Panc1 (cell line): ENCODE data around the gene RYR3. TPM values are rescaled to one million over a fixed set of nuclear protein-coding genes. Genes with fewer than 3 reads are reported as not detected.

Source experiments
- ATAC-seq: fragments of 200-7000 bp; cut with Tn5 transposase; 2 replicates; pipeline ENCODE4 v1.9.1; 2020; ENCODE audit warnings: mild to moderate bottlenecking, moderate library complexity
- BruUV-seq: library from RNA; stranded (reverse); fragments of 400-500 nt; replicated peaks from 2 replicates; lab custom pipeline; 2021; lab: Mats Ljungman, UMichigan
- CTCF ChIA-PET: fragments of 300-600 bp; sonication (Branson Sonifier 250); formaldehyde crosslinking; loops from one replicate; lab custom pipeline; 2022; ENCODE audit warnings: antibody characterized with exemption; lab: Charles Lee
- POLR2A ChIA-PET: fragments of 300-600 bp; sonication (Branson Sonifier 250); formaldehyde crosslinking; loops from one replicate; lab custom pipeline; 2022; ENCODE audit warnings: antibody characterized with exemption; lab: Charles Lee
- DNase-seq: peaks from one replicate; pipeline ENCODE4 v3.0.0-alpha.2; 2010; ENCODE audit warnings: low read depth, low spot score
- H3K27ac ChIP-seq: 2 replicates; pipeline ENCODE4 v1.5.1; 2011; ENCODE audit warnings: mild to moderate bottlenecking, low read length, inconsistent platforms
- H3K27me3 ChIP-seq: fragments of 200-500 bp; sonication (Bioruptor generic); 2 replicates; pipeline ENCODE4 v1.6.0; 2014; ENCODE audit warnings: low read length, inconsistent platforms; ENCODE audit not compliant: control insufficient read depth, insufficient read depth
- H3K36me3 ChIP-seq: fragments of 200-500 bp; sonication (Bioruptor generic); 2 replicates; pipeline ENCODE4 v1.5.1; 2014; ENCODE audit warnings: inconsistent platforms, mild to moderate bottlenecking, low read length, moderate library complexity; ENCODE audit not compliant: control insufficient read depth, insufficient read depth
- H3K4me1 ChIP-seq: 2 replicates; pipeline ENCODE4 v1.5.1; 2011; ENCODE audit warnings: inconsistent platforms, mild to moderate bottlenecking, low read length, moderate library complexity; ENCODE audit not compliant: control insufficient read depth, insufficient read depth
- H3K4me3 ChIP-seq, 2 experiments: 2 replicates each; pipeline ENCODE4 v1.5.1; 2011 to 2012; ENCODE audit warnings: low read depth in 2 of 2, low read length in 2 of 2, mild to moderate bottlenecking in 2 of 2, inconsistent platforms in 1 of 2, moderate library complexity in 1 of 2
- H3K9me3 ChIP-seq: fragments of 200-500 bp; sonication (Bioruptor generic); 2 replicates; pipeline ENCODE4 v1.5.1; 2014; ENCODE audit warnings: low read depth, mild to moderate bottlenecking, inconsistent platforms, low read length, moderate library complexity; ENCODE audit not compliant: control insufficient read depth, insufficient read depth
- CTCF ChIP-seq: fragments of 450-650 bp; IDR thresholded peaks from 2 replicates; pipeline ENCODE4 v1.5.1; 2017; ENCODE audit warnings: mild to moderate bottlenecking
- POLR2AphosphoS5 ChIP-seq: IDR thresholded peaks from 2 replicates; pipeline ENCODE4 v1.6.1; 2012; ENCODE audit warnings: mild to moderate bottlenecking, low read depth, low read length, moderate library complexity
- REST ChIP-seq, 2 experiments: IDR thresholded peaks; 2 replicates each; pipeline ENCODE4 v1.6.1; 2011 to 2012; ENCODE audit warnings: low read depth in 2 of 2, control low read depth in 1 of 2, low read length in 1 of 2, mild to moderate bottlenecking in 1 of 2, moderate library complexity in 1 of 2; ENCODE audit not compliant: insufficient read depth in 1 of 2
- SIN3A ChIP-seq: IDR thresholded peaks from 2 replicates; pipeline ENCODE4 v1.6.1; 2012; ENCODE audit warnings: low read depth, mild to moderate bottlenecking, low read length, moderate library complexity, borderline replicate concordance; ENCODE audit not compliant: insufficient read depth
- TCF7L2 ChIP-seq: IDR thresholded peaks from 2 replicates; pipeline ENCODE4 v1.6.1; 2011; ENCODE audit warnings: mild to moderate bottlenecking, low read depth, low read length, inconsistent platforms
- in situ Hi-C: cut with HindIII; loops from 2 replicates; pipeline ENCODE4 v1.10.0; 2016; ENCODE audit warnings: low sequenced_read_pairs, low pct_unique_long_range_greater_than_20kb
- intact Hi-C: fragments of 100-400 bp; cut with micrococcal nuclease; formaldehyde crosslinking; loops from one replicate; pipeline ENCODE4 v1.10.0; 2022; ENCODE audit not compliant: unreplicated experiment
- total RNA-seq: library from RNA; stranded (reverse); gene quantifications from one replicate; pipeline ENCODE4 v1.2.1, GENCODE V29; 2021; ENCODE audit not compliant: unreplicated experiment

The RYR3 gene
- total RNA-seq, 1 experiment from 2014 or later, result not detected

DNA sequence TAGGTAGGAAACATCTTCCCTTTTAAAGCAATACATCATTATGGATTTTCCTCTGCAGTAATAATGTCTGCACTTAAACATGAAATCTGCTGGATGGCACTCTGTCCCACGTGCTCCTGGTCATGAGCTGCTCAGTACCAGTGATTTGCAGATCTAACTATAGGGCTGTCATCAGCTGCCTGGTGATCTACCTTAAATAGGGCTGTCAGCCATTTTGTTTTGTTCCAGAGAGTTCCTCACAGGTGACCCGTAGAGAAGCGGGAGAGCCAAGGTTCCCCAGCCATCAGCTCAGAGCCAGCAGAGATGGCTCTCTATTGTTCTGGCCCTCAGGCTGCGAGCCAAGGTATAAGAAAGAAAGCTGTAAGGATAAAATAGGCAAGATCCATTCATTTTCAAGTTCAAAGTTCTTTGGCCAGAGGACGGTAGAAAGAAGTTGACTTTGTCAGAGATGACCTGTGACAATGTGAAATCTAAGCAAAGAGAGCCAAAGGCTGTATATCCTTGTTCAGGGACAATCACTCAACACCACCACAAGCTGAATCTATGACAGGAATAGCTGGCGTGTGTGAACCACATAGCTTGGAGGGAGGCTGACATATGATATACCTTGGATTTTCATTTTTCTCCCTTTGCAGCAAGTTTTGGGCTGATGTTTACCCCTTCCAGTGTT, 156.5 kb downstream of the RYR3 start:
- no TSS peak for BruUV-seq
- ChIA-PET CTCF (no interaction called here), POLR2A (no interaction called here)

GRCh38 chr15:33467816-33468163, 157.0 kb downstream of the RYR3 start:
- CTCF ChIA-PET, result no interaction called here
- POLR2A ChIA-PET, result no interaction called here
- no TSS peak for BruUV-seq

More for the DNA sequence above, 156.5 kb downstream of the RYR3 start:
- no peak overlapping the region for H3K4me3 ChIP-seq
- H3K9me3 ChIP-seq, result no peaks in the 10 kb centered on the region
- H3K36me3 ChIP-seq, result no peaks in the 10 kb centered on the region
- in situ Hi-C loops, result no loop called here
- H3K27ac ChIP-seq, result no peak overlapping the region
- H3K27me3 ChIP-seq, result no peaks in the 10 kb centered on the region
- TF ChIP-seq POLR2AphosphoS5 (no peak), SIN3A (no peak), CTCF (no peak), REST (IDR thresholded peaks at IDR 0.05; ENCODE audit: insufficient read depth in 1 of 2, low read depth in 2 of 2, low read length in 1 of 2) (no peak), TCF7L2 (no peak)
- intact Hi-C loops, result no loop called here
- no peaks in the 10 kb centered on the region for H3K4me1 ChIP-seq
- no peak for DNase-seq
- no peak for ATAC-seq

More at GRCh38 chr15:33467816-33468163, 157.0 kb downstream of the RYR3 start:
- Histone ChIP-seq H3K9me3 (no peaks in the 10 kb centered on the region), H3K36me3 (no peaks in the 10 kb centered on the region), H3K27me3 (no peaks in the 10 kb centered on the region), H3K4me1 (no peaks in the 10 kb centered on the region), H3K27ac (no peak overlapping the region), H3K4me3 (no peak overlapping the region)
- ATAC-seq (no peak), DNase-seq (no peak)
- in situ Hi-C loops (no loop called here), intact Hi-C loops (no loop called here)
- TF ChIP-seq CTCF (no peak), REST (IDR thresholded peaks at IDR 0.05; ENCODE audit: insufficient read depth in 1 of 2, low read depth in 2 of 2, low read length in 1 of 2) (no peak), TCF7L2 (no peak), POLR2AphosphoS5 (no peak), SIN3A (no peak)
